Measurements from ENCODE around the gene PHLDA1. TPM values are rescaled to one million over a fixed set of nuclear protein-coding genes. Genes with fewer than 3 reads are reported as not detected.
A peak's percentile ranks its signal among the peaks of the same experiment; 100 is the strongest.

PHLDA1 gene
- total and polyA plus RNA-seq, 10 of the 15 experiments (the other 5 are each of a cell fraction or from before 2014, with no cell fraction given): 0.66 to 14.2 (median 1.3) TPM

DNA sequence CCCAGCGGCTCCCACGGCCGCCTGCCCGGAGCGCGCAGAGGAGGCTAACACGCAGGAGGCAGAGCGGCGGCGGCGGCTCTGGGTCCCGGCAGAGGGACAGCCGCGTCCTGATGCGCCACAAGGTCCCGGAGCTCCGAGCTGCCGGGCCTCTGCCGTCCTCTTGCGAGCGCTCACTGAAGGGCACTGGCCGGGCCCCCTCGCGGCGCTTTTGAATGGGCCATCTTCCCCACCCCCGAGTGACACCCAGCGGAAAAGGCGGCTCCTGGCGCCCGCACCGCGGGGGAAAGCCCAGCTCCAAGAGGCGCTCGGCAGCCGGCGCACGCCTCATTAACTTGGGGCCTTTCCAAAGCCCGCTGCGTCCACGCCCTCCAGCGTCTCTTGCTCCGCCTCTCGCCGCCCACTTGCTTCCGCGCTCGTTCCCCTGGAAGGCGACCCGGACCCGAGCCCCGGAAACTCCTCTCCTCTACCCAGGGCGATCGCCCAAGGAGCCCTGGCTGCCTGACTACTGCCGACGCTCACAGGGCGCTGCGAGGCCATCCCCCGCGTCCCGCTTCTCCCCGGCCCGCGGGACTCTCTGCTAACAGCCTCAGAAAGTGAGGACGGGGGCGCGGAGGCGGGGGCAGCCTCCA, at the start of gene PHLDA1 (continued):
- TF ChIP-seq CUX1 (IDR thresholded peaks at IDR 0.05; ENCODE audit: insufficient replicate concordance, low read depth, low read length) (no peak), POU2F2 (IDR thresholded peaks at IDR 0.05; ENCODE audit: borderline replicate concordance, low read depth, low read length) (peak; percentile 77; the same call in 2 of the 3 replicates), MTA3 (IDR thresholded peaks at IDR 0.05; ENCODE audit: borderline replicate concordance, low read length) (no peak), TCF7 (IDR thresholded peaks at IDR 0.05; ENCODE audit: borderline replicate concordance) (no peak), ASH2L (IDR thresholded peaks at IDR 0.05; ENCODE audit: borderline replicate concordance, low read depth) (0 out of 2 replicates have a peak, but pooled peaks have one; percentile 24), IRF5 (IDR thresholded peaks at IDR 0.05; ENCODE audit: borderline replicate concordance) (no peak), CBX5 (IDR thresholded peaks at IDR 0.05; ENCODE audit: low read depth) (peak; percentile 62; the same call in 1 of the 2 replicates), SIN3A (IDR thresholded peaks at IDR 0.05; ENCODE audit: low read depth, low read length) (no peak), TCF12 (IDR thresholded peaks at IDR 0.05; ENCODE audit: low read depth, low read length) (peak; percentile 78; the same call in 1 of the 2 replicates), SIX5 (IDR thresholded peaks at IDR 0.05; ENCODE audit: low read depth, low read length, severe bottlenecking) (no peak), ZNF207 (IDR thresholded peaks at IDR 0.05; ENCODE audit: borderline replicate concordance) (peak; percentile 11; the same call in 1 of the 2 replicates), BHLHE40 (IDR thresholded peaks at IDR 0.05; ENCODE audit: borderline replicate concordance in 1 of 2, low read depth in 2 of 2, low read length in 1 of 2) (peak; percentile 70 to 88), TAF1 (IDR thresholded peaks at IDR 0.05; ENCODE audit: borderline replicate concordance, low read depth, low read length) (peak; percentile 81), SUZ12 (IDR thresholded peaks at IDR 0.05; ENCODE audit: unreplicated experiment) (no peak), NFIC (IDR thresholded peaks at IDR 0.05; ENCODE audit: low read depth, low read length) (no peak)
- TF ChIP-seq, protein P1, sequence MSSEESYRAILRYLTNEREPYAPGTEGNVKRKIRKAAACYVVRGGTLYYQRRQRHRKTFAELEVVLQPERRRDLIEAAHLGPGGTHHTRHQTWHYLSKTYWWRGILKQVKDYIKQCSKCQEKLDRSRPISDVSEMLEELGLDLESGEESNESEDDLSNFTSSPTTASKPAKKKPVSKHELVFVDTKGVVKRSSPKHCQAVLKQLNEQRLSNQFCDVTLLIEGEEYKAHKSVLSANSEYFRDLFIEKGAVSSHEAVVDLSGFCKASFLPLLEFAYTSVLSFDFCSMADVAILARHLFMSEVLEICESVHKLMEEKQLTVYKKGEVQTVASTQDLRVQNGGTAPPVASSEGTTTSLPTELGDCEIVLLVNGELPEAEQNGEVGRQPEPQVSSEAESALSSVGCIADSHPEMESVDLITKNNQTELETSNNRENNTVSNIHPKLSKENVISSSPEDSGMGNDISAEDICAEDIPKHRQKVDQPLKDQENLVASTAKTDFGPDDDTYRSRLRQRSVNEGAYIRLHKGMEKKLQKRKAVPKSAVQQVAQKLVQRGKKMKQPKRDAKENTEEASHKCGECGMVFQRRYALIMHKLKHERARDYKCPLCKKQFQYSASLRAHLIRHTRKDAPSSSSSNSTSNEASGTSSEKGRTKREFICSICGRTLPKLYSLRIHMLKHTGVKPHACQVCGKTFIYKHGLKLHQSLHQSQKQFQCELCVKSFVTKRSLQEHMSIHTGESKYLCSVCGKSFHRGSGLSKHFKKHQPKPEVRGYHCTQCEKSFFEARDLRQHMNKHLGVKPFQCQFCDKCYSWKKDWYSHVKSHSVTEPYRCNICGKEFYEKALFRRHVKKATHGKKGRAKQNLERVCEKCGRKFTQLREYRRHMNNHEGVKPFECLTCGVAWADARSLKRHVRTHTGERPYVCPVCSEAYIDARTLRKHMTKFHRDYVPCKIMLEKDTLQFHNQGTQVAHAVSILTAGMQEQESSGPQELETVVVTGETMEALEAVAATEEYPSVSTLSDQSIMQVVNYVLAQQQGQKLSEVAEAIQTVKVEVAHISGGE (CRISPR knock-in tag; IDR thresholded peaks at IDR 0.05): no peak
- TF ChIP-seq, protein P2, sequence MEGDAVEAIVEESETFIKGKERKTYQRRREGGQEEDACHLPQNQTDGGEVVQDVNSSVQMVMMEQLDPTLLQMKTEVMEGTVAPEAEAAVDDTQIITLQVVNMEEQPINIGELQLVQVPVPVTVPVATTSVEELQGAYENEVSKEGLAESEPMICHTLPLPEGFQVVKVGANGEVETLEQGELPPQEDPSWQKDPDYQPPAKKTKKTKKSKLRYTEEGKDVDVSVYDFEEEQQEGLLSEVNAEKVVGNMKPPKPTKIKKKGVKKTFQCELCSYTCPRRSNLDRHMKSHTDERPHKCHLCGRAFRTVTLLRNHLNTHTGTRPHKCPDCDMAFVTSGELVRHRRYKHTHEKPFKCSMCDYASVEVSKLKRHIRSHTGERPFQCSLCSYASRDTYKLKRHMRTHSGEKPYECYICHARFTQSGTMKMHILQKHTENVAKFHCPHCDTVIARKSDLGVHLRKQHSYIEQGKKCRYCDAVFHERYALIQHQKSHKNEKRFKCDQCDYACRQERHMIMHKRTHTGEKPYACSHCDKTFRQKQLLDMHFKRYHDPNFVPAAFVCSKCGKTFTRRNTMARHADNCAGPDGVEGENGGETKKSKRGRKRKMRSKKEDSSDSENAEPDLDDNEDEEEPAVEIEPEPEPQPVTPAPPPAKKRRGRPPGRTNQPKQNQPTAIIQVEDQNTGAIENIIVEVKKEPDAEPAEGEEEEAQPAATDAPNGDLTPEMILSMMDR (IDR thresholded peaks at IDR 0.05 in 2 of 3, conservative IDR thresholded peaks at IDR 0.05 in 1 of 3; ENCODE audit: control insufficient read depth in 2 of 3, extremely low read depth in 1 of 3, insufficient read depth in 1 of 3, low read depth in 3 of 3, low read length in 3 of 3): peak; percentile 57 to 89 (median 72)
